Measurements from ENCODE around the gene EMC1.

EMC1 gene

DNA sequence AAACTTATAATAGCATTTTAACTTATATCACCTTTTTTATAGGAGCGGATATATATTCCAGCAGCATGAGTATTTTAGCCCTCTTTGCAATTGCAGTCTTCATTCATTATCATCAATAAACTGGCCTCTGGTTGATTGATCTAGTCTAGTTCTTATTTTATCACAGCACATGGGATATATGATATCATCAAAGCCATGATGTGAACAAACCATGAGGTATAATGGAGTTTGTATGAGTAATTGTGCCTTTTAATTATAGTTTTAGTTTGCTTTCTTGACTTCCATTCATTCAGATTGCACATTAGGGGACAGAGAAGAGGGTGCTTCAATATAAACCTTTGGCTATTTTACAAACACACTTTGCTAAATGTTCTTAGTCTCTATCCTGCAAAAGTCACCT, 37.7 kb downstream of the EMC1 start:
- DNase-seq, result no peak

DNA sequence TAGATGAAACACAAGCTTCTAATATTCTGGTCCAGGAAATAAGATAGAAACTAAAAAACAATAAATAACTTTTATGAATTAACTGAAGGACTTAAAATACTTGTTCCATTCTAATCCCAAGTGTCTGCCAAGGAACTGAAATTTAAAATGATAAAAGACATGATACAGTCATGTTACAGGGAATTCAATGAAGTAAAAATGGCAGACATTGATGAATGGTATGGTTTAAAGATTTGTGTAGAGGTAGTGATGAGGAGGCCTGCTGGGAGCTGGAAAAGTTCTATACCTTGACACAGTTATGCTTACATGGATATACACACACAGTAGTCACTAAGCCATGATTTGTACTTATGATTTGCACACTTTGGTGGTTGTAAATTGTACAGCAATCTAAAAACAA, 39.2 kb downstream of the EMC1 start:
- DNase-seq, result no peak

DNA sequence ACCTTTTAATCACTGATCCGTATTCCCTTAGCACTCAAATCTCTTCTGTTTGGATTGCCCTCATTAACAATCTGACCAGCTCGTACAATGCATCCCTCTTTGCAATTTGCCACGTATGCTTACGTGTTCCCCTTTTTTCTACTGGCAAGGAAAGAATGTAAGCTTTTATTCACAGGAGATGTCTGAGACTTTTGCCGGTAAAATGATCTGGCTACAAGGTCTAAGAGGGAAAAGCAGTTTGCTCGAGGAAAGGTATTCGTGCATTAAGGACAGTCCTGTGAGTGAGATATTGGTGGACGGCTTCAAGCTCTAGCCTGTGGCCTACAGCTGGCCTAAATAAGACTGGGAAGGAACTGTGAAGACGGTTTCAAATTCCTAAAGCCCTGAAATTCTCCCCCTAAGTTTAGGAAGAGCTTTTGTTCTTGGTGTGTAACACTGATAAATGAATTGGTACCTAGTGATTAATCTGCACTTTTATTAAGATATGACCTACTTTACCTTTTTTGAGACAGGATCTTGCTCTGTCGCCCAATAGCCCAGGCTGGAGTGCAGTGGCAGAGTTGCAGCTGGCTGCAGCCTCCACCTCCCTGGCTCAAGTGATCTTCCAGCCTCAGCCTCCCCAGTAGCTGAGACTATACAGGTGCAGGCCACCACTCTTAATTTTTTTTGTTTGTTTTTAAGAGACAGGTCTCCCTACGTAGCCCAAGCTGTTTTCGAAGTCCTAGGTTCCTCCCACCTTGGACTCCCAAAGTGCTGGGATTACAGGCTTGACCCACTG, 40.4 kb downstream of the EMC1 start:
- DNase-seq, result no peak

DNA sequence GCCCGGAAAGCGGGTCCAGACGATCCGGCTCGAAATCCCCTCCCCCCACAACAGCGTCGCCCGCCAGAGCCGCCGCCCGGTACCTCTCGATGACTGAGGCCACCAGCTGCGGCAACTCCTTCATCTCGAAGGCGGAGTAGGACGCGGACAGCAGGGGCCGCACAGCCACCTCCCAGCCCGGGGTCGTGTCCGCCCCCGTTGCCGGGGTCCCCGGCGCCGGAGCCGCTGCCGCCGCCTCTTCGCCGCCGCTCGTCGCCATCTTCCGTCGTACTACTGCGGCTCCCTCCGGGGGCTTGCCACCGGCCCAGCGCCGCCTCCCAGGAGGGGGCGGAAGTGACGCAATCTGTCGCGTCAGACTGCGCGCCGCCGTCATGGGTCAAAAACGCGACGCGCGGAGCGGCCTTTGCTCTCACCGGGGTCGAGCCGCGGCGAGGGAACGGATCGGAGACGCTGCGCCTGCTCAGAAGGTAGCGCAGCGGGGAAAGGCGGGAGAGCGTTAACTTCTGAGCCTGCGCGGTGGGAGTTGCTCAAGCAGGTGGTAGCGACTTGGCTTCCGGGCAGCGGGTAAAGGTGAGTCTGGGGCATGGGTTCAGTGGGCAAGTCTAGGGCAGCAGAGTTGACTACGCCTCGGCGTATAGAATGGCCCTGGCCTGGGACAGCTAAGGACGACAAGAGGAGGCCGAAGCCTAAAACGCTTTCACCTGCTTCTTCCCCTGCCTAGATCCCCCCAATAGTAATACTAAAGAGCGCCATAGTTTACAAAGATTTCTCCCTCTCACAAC, 41.1 kb downstream of the EMC1 start, which contains the start of gene UBR4:
UBR4 (minus strand) TSS at position 277 of the 782 bp plus-strand sequence; CDS start at position 259, 18 bp downstream.
- DNase-seq, result peak; percentile 88 to 91

DNA sequence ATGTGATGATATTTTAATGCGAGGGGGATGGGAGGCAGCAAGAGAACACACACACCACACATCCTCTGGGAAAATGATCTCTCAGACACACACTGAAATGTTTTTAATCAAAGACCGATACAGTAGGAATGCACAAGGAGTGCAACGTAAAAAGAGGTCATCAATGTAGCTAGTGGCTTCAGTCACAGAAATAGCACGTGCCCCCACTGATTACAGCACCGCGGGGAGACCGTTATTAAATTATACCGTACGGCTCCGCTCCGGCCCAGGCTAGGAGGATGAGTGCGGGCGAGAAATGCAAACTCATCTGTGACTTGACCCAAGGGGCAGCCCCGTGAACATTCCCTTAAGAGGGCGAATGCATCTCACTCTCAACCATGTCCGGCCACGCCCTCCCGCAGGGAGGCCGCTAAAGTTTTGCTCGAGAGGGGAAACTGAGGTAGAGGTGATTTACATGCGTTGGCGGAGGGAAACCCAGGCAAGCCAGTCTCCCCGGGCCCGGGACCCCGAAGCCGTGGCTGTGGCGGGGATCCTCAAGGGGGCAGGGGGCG, 41.8 kb downstream of the EMC1 start:
- DNase-seq, result no peak

DNA sequence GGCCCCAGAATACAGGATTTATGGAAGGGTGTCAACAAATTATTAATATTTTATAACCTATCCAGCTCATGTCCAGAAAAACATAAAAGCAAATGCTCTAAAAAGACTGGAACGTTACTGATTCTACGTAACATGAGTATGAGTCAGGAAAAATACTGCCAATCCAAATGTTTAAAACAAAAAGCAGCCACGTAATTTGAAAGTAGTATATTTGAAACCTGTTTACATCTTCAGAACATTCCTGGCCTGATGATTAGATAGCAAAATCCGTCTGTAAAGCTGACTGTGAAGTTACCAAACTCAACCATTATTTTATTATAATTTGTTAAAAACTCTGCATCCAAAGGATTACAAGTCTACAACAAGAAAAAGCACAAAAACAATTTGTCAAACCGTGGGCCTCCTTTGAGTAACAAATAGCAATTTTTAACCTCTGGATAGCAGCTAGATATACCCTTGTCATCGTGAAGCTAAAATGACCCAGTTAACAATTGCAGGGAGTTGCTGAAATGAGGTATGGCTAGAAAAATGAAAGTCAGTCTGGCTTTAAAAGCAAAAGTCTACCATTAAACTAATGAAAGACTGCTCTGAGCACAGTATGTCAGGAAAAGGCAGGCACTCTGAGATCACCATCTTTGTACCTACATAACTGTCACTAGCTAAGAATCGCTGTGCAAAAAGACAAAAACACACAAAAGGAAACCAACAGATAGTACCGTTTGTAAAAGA, 42.5 kb downstream of the EMC1 start:
- no peak for DNase-seq

DNA sequence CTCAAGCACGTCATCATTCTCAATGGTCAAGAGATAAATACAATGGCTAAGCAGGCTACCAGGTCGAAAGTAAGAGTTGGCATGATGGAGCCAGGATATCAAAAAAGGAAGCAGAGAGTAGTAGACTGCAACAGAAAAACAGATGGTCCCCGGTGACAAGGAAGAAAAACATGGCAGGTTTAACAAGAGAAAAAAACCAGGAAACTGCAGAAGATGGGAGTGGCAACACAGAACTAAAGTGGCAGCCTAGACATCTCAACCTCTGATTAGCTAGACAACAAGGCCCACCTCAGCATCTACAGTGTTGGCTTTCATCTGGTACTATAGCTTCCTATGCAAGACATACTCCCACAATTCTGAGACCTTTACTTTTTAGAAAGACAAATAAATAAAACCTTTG, 44.4 kb downstream of the EMC1 start:
- DNase-seq, result no peak

DNA sequence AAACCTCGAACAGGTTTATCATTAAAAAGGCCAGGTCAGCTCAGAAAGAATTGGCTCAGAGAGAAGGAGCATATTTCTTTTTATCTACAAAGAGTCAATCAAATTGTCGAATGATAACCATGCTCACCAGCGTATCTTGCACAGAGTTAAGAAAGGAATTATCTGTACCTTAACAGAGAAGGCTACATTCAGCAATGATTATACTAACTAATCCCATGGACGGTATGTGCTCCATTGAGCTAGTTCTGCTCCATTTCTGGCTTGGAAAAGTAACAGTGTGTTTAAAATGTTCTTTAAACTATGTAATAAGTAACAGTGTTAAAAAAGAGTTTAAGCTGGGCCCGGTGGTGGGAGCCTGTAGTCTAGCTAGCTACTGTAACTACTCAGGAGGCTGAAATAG, 45.5 kb downstream of the EMC1 start:
- DNase-seq, result no peak

DNA sequence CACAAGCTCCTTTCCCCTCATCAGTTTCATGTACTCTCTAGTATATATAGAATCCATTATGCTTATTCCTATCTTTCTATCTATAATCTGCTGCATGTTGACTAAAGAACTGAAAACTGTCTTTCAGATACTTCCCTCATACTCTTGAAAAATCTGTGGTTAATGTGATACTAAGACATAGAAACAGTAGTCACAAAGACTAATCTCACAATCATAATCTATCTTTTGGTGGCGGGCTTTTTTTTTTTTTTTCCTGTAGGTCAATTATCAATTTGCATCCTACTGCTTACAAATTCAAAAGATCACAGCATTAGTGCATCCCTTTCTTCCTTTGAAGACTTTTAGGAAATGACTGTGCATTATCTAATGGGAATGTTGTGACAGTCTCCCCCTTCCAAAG, 45.9 kb downstream of the EMC1 start:
- no peak for DNase-seq

DNA sequence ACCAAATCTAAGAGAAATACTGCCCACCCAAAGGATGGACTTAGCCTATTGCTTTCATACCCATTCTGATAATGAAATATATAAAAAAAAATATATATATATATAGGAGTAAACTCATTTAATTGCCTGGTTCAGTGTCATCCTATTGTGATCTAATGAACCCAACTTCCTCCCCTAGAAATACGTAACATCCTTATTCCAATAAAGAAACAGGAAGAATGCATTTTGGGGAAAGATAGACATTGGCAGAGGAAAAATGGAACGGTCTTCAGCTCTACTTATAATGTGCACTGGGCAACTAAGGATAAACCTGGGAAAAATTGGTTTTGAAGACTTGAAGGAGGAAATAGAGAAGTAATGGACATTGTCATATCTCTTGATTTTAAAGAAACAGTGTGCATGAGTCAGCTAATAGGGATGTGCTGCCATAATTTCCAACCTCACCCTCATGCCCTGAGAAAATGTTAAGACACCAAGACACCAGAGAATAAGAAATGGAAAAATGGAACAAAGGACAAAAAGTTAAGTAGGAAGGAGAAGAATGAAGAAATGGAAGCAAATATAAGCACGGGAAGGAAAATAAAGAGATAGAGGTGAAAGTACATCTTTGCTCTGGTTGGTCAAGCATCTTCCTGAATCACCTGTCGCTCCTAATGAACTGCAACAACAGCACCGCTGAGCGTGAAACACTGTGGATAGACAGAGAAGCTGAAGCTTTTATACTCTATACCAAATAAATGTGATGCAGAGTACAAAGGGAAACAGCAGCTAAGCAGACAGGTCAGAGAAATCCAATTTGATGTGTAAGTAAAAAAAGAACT, 46.7 kb downstream of the EMC1 start:
- no peak for DNase-seq

DNA sequence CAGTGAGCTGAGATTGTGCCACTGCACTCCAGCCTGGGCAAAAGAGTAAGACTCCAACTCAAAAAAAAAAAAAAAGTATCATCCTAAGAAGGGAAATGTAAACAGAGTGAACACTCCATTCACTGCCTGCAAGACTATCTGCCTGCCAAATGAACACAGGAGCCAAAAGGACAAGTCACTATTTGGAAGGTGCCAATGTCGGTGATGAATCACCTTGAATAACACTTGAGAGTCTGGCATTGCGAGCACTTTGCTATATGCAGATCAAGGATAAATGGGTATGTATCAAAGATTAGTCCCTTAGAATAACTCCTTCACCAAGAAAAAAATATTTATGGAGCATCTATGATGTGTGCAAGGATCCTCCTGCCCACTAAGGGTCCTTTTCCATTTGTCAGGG, 47.9 kb downstream of the EMC1 start:
- DNase-seq, result no peak

DNA sequence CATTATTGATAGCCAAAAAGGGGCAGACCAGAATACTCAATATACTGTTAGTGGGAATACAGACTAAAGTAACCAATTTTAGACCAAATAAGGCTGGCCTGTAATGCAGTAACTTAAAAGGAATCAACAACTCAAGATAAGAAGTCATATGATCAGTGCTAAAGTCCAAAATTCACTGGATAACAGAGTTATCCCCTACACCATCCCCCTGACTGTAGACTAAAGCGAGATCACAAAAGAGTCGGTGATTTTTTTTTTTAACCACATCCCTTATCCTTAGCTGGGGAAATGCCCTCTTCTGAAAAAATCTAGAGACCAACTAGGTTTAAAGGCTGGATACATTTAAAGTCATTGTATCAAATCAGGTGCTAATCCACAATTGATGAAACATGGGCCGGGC, 48.9 kb downstream of the EMC1 start:
- DNase-seq, result no peak

DNA sequence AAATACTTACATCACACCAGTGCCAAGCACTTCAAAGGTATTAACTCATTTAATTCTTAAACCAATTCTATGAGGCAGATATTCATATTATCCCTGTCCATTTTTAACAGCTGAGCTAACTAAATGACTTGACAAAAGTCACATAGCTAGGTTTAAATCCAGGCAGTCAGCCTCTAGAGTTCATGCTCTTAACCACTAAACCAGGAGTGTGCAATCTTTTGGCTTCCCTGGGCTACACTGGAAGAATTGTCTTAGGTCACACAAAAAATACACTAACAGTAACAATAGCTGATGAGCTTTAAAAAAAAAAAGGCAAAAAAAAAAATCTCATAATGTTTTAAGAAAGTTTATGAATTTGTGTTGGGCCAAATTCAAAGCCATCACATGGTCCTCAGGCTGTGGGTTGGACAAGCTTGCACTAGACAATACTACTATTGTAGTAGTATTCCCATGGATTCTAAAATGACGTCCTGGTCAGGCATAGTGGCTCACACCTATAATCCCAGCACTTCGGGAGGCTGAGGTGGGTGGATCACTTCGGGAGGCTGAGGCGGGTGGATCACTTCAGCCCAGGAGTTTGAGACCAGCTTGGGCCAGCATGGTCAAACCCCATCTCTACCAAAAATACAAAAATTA, 51.2 kb downstream of the EMC1 start:
- DNase-seq, result no peak

DNA sequence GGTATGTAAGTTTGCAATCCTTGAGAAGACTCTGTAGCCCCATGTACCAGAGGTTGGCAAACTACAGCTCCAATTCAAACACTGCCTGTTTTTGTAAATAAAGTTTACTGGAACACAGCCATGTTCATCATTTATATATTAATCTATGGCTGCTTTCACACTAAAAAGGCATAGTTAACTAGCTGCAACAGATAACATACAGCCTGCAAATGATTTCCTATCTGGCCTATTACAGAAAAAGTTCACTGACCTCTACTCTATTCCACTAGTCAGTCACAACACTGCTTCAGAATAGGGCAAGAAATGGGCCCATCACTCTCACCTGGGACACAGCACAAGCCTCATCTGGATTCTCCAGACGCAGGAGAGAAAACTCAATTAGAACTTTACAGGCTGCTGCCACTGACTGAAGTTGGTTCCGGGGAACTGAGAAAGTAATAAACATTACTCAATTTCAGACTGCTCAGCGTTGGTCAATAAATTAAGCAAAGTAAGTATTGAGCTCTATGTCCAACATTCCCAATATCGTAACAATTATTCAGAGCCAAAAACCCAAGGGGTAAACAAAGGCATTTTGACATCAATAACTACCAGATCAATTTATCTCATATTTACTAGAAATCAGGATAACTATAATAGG, 51.9 kb downstream of the EMC1 start:
- DNase-seq, result no peak

DNA sequence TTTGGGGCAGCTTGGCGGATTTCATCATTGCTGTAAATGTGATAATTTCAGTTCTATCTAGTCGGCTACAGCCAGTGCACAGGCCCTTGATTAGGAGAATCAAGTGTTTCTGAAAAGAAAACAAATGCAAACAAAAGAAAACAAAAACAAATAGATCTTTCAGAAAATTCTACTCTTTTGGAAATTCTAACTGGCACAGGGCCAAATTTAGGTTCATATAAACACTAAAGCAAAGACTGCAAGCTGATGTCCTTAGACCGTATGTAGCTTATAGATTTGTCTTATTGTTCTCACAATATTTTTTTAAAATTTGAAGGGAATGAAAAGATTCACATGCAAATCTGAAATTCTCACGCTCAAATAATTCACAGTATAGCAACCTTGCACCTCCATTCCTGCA, 52.5 kb downstream of the EMC1 start:
- DNase-seq, result no peak

DNA sequence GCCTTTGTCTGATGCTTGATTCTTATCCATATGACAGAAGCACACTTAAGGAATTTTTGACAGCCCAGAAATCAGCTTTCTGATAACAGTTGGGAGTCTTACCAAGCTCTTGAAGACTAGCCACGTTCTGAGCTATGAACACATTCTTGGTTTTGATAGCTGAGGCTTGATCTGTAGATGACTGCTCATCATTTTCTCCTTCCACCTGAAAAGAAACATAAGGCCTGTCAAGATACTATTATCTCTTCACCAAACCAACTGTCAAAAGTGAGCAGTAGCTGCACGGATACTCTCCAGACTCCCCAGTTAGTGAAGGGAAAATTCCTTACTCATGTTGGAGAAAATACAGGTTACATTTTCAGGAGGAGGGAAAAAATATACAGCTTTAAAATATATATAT, 53.5 kb downstream of the EMC1 start:
- no peak for DNase-seq

DNA sequence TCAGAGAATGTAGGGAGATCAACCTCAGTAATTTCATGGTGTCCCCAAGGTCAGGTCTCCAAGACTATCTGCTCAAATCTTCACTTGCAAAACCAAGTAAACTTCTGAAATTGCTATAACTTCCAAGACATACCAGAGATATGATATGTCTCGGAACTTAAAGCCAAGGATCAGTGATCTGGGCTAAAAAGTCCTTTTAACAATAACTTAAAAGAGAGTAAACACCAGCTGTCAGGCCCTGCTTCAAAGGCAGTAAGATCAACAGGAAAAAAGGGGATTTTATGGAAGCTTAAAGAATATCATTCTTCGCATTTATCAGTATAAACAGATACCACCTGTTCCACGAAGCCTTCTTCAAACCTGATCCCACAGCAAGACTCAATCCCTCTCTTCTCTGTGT, 55.0 kb downstream of the EMC1 start:
- DNase-seq, result no peak

DNA sequence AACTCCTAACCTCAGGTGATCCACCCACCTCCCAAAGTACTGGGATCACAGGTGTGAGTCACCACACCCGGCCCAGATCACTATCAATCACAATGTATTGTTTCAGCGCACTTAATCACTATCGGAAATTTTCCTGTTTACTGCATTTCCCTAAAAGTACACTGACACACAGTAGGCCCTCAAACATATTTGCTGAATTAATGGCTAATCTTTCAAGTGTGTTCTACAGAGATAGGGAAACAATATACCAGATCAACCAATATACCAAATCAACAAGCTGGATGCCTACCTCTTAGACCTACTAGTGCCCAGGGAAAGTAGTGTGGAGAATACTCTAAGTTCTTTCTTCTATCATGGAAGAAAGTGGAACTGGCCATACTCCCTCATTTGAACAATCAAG, 58.3 kb downstream of the EMC1 start:
- DNase-seq, result no peak

DNA sequence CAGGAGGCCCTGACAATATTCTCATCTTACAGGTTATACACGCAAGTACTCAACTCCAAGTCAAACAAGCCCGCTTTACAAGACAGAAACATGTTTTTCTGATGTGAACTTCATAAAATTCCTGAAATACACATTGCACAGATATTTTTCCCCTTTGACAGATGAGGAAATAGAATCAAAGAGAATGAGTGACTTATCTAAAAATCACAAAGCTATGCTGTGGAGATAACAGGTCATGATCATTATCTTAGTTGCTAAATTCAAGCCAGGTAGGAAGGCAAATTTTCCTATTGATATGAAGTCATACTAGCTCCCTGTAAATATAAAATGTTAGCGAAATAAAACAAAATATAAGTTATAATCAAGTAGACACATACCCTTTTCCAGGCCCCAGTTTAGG, 59.5 kb downstream of the EMC1 start:
- DNase-seq, result no peak

DNA sequence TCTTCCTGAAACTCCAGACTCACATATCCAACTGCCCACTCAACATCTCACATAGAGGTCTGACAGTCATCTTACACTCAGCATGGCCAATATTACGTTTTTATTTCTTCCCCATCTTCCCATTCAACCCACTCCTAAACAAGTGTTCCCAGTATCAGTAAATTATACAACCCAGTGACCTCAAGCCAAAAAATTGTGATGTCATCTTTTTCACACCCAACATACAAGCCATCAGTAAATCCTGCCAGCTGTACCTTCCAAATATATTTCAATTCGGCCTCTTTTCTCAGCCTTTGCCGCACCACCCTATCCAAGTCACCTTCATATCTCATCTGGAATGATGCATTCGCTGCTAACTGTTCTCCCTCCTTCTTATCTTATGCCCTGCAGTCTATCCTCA, 60.9 kb downstream of the EMC1 start:
- no peak for DNase-seq

DNA sequence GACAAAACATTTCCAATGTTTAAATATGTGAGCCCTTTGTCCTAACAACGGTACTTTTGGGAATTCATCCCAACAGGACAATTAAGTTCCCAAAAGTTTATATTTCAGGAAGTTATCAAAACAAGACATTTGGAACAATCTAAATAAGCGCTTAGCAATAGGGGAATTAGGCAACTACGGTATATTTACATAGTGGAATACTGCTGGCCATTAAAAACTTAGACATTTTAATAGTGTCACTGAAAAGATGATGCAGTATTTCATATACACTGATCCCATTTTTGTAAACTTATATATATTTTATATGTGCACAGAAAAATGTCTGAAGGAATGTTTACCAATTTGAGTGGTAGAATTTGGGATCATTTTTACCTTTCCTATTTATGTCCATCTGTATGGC, 62.1 kb downstream of the EMC1 start:
- DNase-seq, result no peak

DNA sequence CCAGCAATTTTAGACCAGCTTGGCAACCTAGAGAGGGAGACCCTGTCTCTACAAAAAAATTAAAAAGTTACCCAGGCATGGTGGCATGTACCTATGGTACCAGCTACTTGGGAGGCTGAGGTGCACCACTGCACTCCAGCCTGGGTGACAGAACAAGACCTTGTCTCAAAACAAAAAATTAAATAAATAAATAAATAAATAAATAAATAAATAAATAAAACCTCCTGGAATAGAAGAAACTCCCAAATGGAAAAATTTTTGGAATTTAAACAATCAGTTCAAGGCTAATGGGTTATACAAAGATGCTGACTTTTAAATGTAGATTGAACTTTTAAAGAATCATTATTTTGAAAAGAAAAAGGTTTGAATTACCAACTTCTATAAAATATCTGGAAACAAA, 63.5 kb downstream of the EMC1 start:
- DNase-seq, result no peak
